ES-I3 (cell line): Measurements from ENCODE around the gene SLC8A3.

Source experiments
- H3K36me3 ChIP-seq: 2 replicates; pipeline ENCODE4 v1.6.1; 2013; ENCODE audit warnings: mild to moderate bottlenecking, low read length, control low read depth, moderate library complexity; ENCODE audit not compliant: insufficient read depth
- H3K4me1 ChIP-seq: 2 replicates; pipeline ENCODE4 v1.6.1; 2013; ENCODE audit warnings: mild to moderate bottlenecking, control low read depth, low read length; ENCODE audit not compliant: insufficient read depth
- H3K9ac ChIP-seq: 2 replicates; pipeline ENCODE4 v1.6.1; 2013; ENCODE audit warnings: low read depth, mild to moderate bottlenecking, low read length, moderate library complexity
- H3K9me3 ChIP-seq: 2 replicates; pipeline ENCODE4 v1.6.1; 2013; ENCODE audit warnings: mild to moderate bottlenecking, low read length, moderate library complexity; ENCODE audit not compliant: control insufficient read depth, insufficient read depth

SLC8A3 gene

DNA sequence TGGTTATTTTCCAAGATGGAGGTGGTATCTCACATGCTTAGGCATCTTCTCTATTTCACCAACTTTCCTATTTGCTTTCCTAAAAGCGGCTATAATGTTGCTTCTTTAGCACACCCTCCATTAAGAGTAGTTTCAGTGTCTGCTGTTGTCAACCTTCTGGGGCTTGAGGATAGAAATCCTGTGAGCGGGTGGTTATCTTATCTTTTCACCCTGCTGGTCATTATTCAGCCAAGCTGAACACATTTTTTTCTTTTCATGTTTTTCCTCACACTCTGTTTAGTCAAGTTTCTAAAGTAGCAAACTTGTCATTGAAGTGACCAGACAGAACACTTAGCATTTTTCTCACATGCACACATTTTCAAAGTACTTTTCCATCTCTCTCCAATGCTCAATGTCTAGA, 104.5 kb downstream of the SLC8A3 start:
- Histone ChIP-seq H3K36me3 (no peaks in the 10 kb centered on the region), H3K9ac (no peak overlapping the region), H3K4me1 (no peaks in the 10 kb centered on the region), H3K9me3 (no peaks in the 10 kb centered on the region)

DNA sequence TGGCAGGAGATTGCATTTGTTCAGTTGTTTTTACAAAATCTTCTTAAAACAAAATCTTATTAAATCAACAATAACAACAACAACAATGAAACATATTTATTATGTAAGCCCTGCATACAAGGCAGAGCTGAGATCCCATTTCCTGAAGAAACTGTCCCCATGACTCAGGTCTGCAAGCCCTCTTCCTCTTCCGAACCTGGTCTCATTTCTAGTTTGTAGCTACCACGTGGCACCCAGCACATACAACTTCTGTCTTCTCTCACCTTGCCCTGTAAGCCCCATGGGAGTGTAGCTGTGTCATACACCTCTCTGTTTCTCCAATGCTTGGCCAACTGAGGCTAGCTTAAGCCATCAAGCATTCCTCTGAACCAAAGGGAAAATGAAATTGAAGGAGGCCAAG, 106.4 kb downstream of the SLC8A3 start:
- Histone ChIP-seq H3K4me1 (no peaks in the 10 kb centered on the region), H3K9me3 (no peaks in the 10 kb centered on the region), H3K9ac (no peak overlapping the region), H3K36me3 (no peaks in the 10 kb centered on the region)

DNA sequence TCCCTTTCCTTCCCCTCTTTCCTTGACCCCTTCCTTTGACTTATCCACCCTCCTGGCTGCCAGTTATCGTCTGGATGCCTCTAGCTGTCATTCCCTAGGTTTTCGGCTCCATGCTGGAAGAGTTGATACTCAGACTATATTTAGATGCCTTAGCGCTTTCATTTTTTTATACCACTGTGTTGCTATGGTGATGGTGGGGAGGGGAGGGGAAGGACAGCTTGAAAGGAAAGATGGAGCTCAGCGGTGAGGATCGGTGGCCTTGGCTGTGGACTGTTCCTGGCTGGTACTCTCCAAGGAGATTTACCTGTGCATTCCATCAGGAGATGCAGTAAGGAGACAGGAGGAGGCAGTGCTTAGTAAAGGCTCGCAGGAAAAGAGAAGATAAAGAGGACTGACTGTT, 108.7 kb downstream of the SLC8A3 start:
- no peak overlapping the region for H3K9ac ChIP-seq
- no peaks in the 10 kb centered on the region for H3K36me3 ChIP-seq
- peaks cover 9% of the 10 kb centered on the region; the same call in 1 of the 2 replicates for H3K4me1 ChIP-seq
- no peaks in the 10 kb centered on the region for H3K9me3 ChIP-seq

DNA sequence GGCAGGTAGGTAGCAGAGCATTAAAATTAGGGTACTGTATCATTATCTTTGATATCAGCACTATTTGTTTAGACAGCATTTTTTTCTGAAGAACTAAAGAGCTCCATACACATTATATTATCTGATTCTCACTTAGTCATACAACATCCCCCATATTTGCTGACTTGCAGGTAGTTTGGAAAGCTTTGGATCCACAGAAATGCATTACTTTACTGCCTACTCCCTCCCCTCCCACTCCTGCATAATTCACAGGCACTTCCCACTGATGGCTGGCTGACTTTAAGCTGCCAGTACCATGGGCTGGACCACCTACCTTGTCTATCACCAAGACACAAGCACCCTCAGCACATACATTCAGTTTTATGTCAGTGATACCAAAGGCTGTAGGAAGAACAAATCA, 110.4 kb downstream of the SLC8A3 start:
- Histone ChIP-seq H3K4me1 (peaks cover 9% of the 10 kb centered on the region; the same call in 1 of the 2 replicates), H3K9me3 (no peaks in the 10 kb centered on the region), H3K36me3 (no peaks in the 10 kb centered on the region), H3K9ac (no peak overlapping the region)

DNA sequence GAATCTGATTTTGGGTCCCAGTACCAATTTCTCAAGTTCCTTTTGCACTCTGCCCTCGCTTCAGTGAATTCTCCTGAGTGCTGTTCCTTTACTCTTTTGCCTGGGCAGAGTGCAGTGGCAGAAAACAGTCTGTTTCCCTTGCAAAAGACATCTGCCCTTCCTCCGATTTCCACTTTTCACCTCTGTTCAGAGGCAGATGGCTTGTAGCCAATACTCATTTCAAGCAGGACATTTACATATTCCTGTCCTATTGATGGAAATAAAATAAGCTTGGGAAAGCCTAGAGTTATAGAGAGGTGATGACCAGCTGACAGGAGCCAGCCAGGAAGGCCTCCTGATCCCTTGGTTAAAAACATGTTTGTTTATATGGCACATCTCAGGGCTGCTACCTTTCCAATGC, 111.0 kb downstream of the SLC8A3 start:
- H3K4me1 ChIP-seq = peaks cover 9% of the 10 kb centered on the region; the same call in 1 of the 2 replicates
- H3K9me3 ChIP-seq = no peaks in the 10 kb centered on the region
- H3K9ac ChIP-seq = no peak overlapping the region
- H3K36me3 ChIP-seq = no peaks in the 10 kb centered on the region

DNA sequence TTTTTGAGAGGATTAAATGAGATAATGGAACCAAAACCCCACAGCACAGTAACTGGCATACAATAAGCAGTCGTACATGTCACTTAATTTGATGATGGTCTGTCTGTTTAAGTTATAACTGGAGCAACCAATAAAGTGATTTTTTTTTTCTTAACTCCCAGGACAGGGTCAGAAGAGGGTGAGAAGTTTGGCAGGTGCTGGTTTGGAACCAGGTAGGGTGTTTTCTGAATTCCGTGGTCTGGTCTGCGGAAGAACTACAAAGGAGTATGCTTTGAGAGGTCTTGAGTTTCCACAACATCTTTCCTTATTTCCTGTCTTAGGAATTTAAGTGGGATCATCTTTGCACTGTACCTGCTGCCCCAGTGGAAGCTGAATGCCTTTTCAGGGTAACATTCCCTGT, 111.7 kb downstream of the SLC8A3 start:
- Histone ChIP-seq H3K4me1 (peaks cover 9% of the 10 kb centered on the region; the same call in 1 of the 2 replicates), H3K9me3 (no peaks in the 10 kb centered on the region), H3K36me3 (no peaks in the 10 kb centered on the region), H3K9ac (no peak overlapping the region)

DNA sequence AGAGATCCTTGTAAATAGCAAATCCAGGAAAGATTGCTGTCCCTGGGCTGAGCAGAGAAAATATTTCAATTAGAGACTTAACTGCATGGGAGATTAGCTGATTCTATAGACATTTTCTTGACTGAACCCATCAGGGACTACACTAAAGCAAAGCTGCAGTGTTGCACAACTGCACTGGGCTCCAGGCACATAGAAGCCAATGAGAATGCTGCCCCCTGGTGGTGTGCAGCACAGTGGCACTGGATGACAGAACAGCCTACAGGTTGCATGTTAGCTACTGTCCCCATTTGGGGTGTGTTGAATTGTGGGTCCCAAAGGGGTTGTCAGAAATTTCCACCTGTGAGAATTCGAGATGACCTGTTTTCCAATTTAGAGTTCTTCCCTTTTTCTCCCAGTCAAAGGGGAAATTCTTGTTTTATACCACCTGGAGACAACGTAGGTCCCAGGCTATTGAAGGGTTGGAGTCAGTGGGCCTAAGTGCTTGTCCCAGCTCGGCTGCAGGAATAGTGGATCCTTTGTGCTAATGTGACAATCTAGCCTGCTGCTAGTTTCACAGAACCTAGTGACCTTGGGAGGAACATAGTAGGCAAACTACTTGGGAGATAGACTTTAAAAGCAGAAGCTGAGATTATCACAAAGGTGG, 114.7 kb downstream of the SLC8A3 start:
- Histone ChIP-seq H3K4me1 (peaks cover 9% of the 10 kb centered on the region; the same call in 1 of the 2 replicates), H3K9me3 (no peaks in the 10 kb centered on the region), H3K9ac (no peak overlapping the region), H3K36me3 (no peaks in the 10 kb centered on the region)

DNA sequence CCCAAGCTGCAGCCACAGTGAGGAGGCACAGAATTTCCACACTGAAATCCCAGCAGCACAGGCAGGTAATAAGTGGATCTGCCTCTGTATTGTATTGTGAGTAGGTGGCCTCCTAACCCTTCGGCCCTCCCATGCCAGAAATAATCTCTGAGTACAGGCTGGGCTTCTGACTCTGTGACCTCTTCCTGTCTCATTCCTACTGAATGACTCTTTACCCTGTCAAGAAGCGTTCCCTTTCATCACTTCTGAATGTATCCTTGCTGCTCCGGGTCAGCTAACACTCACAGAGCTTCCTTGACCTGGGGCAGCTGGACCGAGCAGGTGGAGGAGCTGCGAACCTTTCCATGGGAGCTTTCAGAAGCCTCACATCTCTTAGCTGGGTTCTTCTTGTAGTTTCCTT, 119.6 kb downstream of the SLC8A3 start:
- no peak overlapping the region for H3K9ac ChIP-seq
- H3K9me3 ChIP-seq = no peaks in the 10 kb centered on the region
- H3K36me3 ChIP-seq = no peaks in the 10 kb centered on the region
- no peaks in the 10 kb centered on the region for H3K4me1 ChIP-seq

DNA sequence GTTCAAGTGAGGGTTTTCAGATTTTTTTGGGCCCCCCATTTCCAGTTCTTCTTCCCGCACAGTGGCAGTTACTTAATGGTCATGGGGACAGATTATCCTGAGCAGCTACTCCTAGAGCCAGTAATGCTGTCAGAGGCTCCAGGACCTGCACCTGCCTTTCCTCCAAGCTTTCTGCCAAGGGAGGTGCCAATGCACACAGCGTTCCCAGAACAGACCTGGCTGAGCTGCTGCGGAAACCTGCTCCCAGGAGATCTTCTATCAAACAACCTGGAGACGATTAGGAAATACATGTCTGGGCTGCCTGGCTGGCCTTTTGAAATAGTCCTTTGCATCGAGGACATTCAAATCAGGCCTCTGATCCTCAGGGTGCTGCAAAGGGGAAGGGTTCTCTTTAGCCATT, 120.9 kb downstream of the SLC8A3 start:
- Histone ChIP-seq H3K9me3 (no peaks in the 10 kb centered on the region), H3K4me1 (no peaks in the 10 kb centered on the region), H3K9ac (no peak overlapping the region), H3K36me3 (no peaks in the 10 kb centered on the region)

DNA sequence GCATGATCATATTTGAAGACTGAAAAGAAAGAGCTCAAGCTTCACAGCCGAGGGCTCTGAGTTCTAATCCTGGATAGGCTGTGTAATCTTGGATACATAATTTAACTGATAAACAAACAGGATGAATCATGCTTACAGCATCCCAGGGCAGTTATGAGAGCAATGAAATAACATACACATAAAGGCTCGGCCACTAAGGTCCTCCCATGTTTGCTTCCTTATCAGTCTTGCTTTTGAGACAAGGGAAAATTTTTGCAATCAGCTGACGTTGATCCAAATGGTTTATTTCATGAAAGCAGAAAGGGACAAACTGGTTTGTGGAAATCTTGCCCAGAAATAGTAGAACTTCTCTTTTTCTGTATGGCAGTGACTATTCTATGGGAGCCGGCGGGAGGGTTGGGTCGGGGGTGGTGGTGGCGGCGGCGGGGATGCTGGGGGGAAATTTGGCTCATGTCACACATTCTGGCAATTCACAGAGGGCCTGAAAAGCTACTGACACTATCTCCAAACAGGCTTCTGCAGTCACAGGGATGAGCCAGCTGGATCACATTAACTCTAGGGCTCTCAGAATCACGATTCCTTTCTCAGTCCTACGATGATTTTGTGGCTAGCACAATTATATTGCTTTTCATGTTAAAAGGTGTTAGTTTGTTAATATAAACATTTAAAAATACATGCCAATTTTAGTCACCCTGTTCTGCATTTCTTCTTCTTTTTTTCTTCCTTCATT, 124.5 kb downstream of the SLC8A3 start:
- H3K36me3 ChIP-seq = no peaks in the 10 kb centered on the region
- H3K4me1 ChIP-seq = peaks cover 6% of the 10 kb centered on the region; the same call in 1 of the 2 replicates
- H3K9ac ChIP-seq = no peak overlapping the region
- no peaks in the 10 kb centered on the region for H3K9me3 ChIP-seq

DNA sequence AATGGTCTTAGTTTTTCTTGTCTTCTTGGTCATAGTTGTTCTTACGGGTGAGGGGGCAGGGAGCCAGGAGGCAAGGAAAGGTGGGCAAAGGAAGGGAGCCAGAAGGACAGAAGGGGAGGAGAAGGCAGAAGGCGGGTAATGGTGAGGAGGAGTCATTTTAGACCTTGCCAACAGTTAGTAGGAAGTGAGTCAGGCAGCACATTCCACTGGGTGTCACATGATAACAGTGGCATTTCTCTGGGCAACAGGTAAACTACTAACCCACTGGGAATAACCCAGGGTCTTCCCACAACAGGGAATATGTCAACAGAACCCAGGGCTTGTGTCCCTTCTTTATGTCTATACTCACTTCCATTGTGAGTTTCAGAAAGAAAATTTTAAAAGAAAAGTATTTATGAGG, 127.6 kb downstream of the SLC8A3 start:
- no peaks in the 10 kb centered on the region for H3K36me3 ChIP-seq
- H3K9ac ChIP-seq = no peak overlapping the region
- peaks cover 6% of the 10 kb centered on the region; the same call in 1 of the 2 replicates for H3K4me1 ChIP-seq
- no peaks in the 10 kb centered on the region for H3K9me3 ChIP-seq

DNA sequence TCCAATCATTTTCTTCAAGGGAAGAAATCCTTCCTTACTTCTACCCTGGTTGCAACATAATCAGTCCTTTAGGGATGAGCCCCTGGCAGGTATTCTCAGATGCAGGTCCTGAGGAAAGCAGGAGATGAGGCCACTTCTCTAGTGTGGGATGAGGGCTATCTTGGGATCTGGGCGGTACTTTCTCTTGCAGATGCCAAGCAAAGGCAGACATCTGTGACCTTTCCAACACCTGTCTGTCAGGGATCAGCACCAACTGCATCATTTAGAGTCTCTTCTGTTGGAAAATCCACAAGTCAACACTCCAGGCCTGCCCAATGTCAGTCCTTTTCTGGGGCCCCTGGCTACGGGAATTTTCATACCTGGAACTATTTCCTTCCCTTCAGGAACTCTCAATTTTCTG, 129.2 kb downstream of the SLC8A3 start:
- H3K9ac ChIP-seq = no peak overlapping the region
- no peaks in the 10 kb centered on the region for H3K36me3 ChIP-seq

DNA sequence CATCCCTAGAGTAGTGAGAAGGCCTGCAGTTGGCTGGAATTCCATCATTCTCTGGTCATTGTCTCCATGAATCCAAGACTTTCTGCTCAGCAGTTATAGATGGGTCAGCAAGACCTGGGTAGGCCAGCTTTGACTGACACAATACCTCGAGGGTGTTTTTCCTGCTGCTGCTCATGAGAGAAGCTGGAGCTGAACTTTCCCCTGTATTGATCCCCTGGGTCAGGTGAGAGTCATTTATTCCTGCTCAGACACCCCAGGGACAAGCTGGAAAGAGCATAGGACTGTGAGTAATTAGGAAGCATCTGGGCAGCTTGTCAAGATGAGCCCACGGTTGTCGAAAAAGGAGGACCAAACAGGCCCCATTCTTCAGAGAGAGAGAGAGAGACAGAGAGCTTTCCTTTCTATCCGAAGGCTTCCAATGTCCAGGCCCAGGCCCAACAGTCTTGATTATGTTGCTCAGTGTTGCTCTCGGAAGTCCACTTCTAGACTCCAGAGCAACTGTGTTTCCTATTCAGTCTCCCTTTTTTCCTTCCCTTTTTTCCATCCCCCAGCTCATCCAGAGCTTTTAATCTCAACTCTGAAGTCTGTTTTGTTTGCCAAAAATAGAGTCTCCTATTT, 131.1 kb downstream of the SLC8A3 start:
- H3K4me1 ChIP-seq = peaks cover 6% of the 10 kb centered on the region; the same call in 1 of the 2 replicates
- no peaks in the 10 kb centered on the region for H3K9me3 ChIP-seq
- H3K36me3 ChIP-seq = no peaks in the 10 kb centered on the region
- no peak overlapping the region for H3K9ac ChIP-seq

More for the DNA sequence above, 129.2 kb downstream of the SLC8A3 start:
- Histone ChIP-seq H3K9me3 (no peaks in the 10 kb centered on the region), H3K4me1 (peaks cover 6% of the 10 kb centered on the region; the same call in 1 of the 2 replicates)

DNA sequence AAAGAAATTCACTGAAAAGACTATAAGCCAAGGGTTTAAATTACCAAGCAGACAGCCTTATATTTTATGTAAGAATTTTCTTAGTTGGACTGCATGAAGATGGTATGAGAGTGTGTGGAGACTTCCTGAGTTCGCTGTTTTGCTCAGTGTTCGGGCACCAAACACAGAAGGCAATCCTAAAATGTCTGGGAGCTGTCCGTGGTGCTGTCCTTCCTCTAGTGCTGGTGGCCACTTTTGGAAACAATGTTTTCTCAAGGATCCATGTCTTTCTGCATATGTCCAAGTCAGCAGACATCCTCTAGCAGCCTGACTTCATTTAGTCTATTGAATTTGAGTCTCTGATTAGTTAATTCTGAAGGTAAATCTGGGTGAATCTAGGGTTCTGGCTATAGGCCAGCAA, 135.8 kb downstream of the SLC8A3 start:
- Histone ChIP-seq H3K4me1 (no peaks in the 10 kb centered on the region), H3K9ac (no peak overlapping the region), H3K36me3 (no peaks in the 10 kb centered on the region), H3K9me3 (no peaks in the 10 kb centered on the region)

DNA sequence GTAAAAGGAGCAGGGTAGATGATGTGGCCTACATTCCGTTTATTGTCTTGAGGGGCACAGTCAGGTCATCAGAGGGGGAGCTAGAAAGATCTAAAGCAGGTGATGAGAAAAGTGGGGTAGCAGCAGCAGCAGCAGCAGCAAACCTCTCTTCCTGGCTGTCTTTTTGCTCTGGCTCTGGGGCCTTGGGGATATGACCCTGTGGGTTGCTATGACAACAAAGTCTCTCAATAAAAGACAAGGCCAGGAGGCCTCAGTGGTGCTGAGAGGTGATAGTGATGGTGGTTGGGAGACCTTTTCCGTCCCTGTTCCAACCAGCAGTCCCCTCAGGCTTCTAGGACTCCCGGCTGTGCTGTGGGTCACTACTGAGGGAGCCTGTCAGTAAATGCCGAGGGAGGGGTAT, 138.6 kb downstream of the SLC8A3 start:
- H3K36me3 ChIP-seq = no peaks in the 10 kb centered on the region
- no peaks in the 10 kb centered on the region for H3K4me1 ChIP-seq
- no peaks in the 10 kb centered on the region for H3K9me3 ChIP-seq
- H3K9ac ChIP-seq = no peak overlapping the region
